ENCODE results near the gene ERCC5.

The ERCC5 gene

GRCh38 chr13:102845630-102846260 lies at the start of gene ERCC5:
ERCC5 (plus strand) TSS chr13:102846032; CDS start chr13:102846267, 235 bp downstream.
- DNase-seq = peak; percentile 98
- in situ Hi-C loops (cut with MboI; ENCODE audit: low pct_unique_long_range_greater_than_20kb, low sequenced_read_pairs) = loop anchor here (10.0 kb wide), 1 partner anchor 261 kb away; no protein-coding TSS in a partner anchor

- peak; percentile 94 for DNase-seq
- in situ Hi-C loops (cut with MboI; ENCODE audit: low pct_unique_long_range_greater_than_20kb, low sequenced_read_pairs) = no loop called here
Measured at GRCh38 chr13:102798581-102799425, 47.0 kb upstream of the ERCC5 start, which contains the start of the genes BIVM and POGLUT2. BIVM (plus strand) TSS chr13:102799119; CDS start chr13:102807268, 8,149 bp downstream. POGLUT2 (minus strand) TSS chr13:102798976; CDS start chr13:102798670, 306 bp downstream.

GRCh38 chr13:102799426-102800144 lies 46.2 kb upstream of the ERCC5 start:
- DNase-seq = no peak
- in situ Hi-C loops (cut with MboI; ENCODE audit: low pct_unique_long_range_greater_than_20kb, low sequenced_read_pairs) = no loop called here

- peak; percentile 91 for DNase-seq
- in situ Hi-C loops (cut with MboI; ENCODE audit: low pct_unique_long_range_greater_than_20kb, low sequenced_read_pairs) = no loop called here
Measured at GRCh38 chr13:102800145-102801041, 45.4 kb upstream of the ERCC5 start.

- in situ Hi-C loops (cut with MboI; ENCODE audit: low pct_unique_long_range_greater_than_20kb, low sequenced_read_pairs) = no loop called here
Measured at GRCh38 chr13:102805680-102806079, 40.2 kb upstream of the ERCC5 start.

GRCh38 chr13:102807699-102808098 lies 38.1 kb upstream of the ERCC5 start:
- DNase-seq = no peak
- in situ Hi-C loops (cut with MboI; ENCODE audit: low pct_unique_long_range_greater_than_20kb, low sequenced_read_pairs) = no loop called here

More at GRCh38 chr13:102805680-102806079, 40.2 kb upstream of the ERCC5 start:
- no peak for DNase-seq

- in situ Hi-C loops (cut with MboI; ENCODE audit: low pct_unique_long_range_greater_than_20kb, low sequenced_read_pairs) = no loop called here
- DNase-seq = peak; percentile 20
Measured at GRCh38 chr13:102812611-102813287, 33.1 kb upstream of the ERCC5 start.

- in situ Hi-C loops (cut with MboI; ENCODE audit: low pct_unique_long_range_greater_than_20kb, low sequenced_read_pairs) = no loop called here
- DNase-seq = no peak
Measured at GRCh38 chr13:102814025-102814607, 31.7 kb upstream of the ERCC5 start.

- no peak for DNase-seq
- in situ Hi-C loops (cut with MboI; ENCODE audit: low pct_unique_long_range_greater_than_20kb, low sequenced_read_pairs) = no loop called here
Measured at GRCh38 chr13:102814793-102815192, 31.0 kb upstream of the ERCC5 start.

GRCh38 chr13:102815788-102816187 lies 30.0 kb upstream of the ERCC5 start:
- DNase-seq = no peak
- in situ Hi-C loops (cut with MboI; ENCODE audit: low pct_unique_long_range_greater_than_20kb, low sequenced_read_pairs) = no loop called here

GRCh38 chr13:102816708-102817107 lies 29.1 kb upstream of the ERCC5 start:
- DNase-seq = no peak
- in situ Hi-C loops (cut with MboI; ENCODE audit: low pct_unique_long_range_greater_than_20kb, low sequenced_read_pairs) = no loop called here

- DNase-seq = no peak
- in situ Hi-C loops (cut with MboI; ENCODE audit: low pct_unique_long_range_greater_than_20kb, low sequenced_read_pairs) = no loop called here
Measured at GRCh38 chr13:102817241-102817640, 28.6 kb upstream of the ERCC5 start.

- DNase-seq = no peak
- in situ Hi-C loops (cut with MboI; ENCODE audit: low pct_unique_long_range_greater_than_20kb, low sequenced_read_pairs) = no loop called here
Measured at GRCh38 chr13:102817907-102818306, 27.9 kb upstream of the ERCC5 start.

- in situ Hi-C loops (cut with MboI; ENCODE audit: low pct_unique_long_range_greater_than_20kb, low sequenced_read_pairs) = no loop called here
- no peak for DNase-seq
Measured at GRCh38 chr13:102825400-102825799, 20.4 kb upstream of the ERCC5 start.

- DNase-seq = no peak
- in situ Hi-C loops (cut with MboI; ENCODE audit: low pct_unique_long_range_greater_than_20kb, low sequenced_read_pairs) = no loop called here
Measured at GRCh38 chr13:102825921-102826706, 19.7 kb upstream of the ERCC5 start.

GRCh38 chr13:102830646-102831045 lies 15.2 kb upstream of the ERCC5 start:
- in situ Hi-C loops (cut with MboI; ENCODE audit: low pct_unique_long_range_greater_than_20kb, low sequenced_read_pairs) = no loop called here
- DNase-seq = no peak

GRCh38 chr13:102836471-102836870 lies 9.4 kb upstream of the ERCC5 start:
- DNase-seq = no peak
- in situ Hi-C loops (cut with MboI; ENCODE audit: low pct_unique_long_range_greater_than_20kb, low sequenced_read_pairs) = no loop called here

Data from KBM-7 (cell line).